ENCODE measurements around the gene FSTL4. TPM values are rescaled to one million over a fixed set of nuclear protein-coding genes. Genes with fewer than 3 reads are reported as not detected.

FSTL4 gene
- total RNA-seq, 4 donors from 2014 or later: 5.1 to 8.3 (median 6.0) TPM

DNA sequence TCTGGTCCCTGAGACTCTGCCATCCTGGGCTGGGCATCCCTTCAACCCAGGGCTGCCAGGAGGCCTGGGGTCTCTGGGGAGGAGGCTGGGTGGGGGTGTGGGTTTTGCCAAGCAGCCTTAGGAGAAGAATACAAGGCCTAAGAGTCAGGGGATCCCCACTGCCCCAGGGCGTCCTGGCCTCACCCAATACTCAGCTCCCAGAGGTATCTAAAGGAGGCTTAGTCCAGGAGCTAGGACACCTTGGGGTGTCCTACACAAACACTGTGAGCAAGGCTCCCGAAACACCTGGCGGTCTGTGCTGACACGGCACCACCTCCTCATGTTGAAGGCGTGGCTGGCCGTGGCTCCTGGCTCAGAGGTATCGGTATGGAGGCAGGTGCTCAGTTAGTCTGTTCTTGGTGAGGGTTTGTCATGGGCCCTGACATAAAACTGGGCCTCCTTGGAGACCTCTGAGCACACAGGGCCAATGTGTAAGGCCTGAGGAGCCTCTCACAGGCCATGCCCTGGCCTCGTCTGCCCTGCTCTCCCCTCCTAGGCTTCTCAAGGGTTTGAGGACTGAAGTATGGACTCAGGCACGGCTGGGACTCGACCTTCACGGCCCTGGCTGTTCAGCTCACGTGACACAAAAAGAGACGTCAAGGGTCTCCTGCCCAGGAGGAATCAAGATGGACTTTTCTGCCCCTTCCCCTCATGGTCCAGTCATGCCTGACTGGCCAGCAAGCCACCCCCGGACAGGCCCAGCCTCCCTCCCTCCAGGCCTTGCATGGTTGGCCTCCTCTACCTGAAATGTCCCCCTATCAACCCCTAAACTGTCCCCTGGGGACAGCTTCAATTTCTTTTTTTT, 277.3 kb downstream of the FSTL4 start:
- TF ChIP-seq POLR2A (IDR thresholded peaks at IDR 0.05): no peak
- TF ChIP-seq, protein P1, sequence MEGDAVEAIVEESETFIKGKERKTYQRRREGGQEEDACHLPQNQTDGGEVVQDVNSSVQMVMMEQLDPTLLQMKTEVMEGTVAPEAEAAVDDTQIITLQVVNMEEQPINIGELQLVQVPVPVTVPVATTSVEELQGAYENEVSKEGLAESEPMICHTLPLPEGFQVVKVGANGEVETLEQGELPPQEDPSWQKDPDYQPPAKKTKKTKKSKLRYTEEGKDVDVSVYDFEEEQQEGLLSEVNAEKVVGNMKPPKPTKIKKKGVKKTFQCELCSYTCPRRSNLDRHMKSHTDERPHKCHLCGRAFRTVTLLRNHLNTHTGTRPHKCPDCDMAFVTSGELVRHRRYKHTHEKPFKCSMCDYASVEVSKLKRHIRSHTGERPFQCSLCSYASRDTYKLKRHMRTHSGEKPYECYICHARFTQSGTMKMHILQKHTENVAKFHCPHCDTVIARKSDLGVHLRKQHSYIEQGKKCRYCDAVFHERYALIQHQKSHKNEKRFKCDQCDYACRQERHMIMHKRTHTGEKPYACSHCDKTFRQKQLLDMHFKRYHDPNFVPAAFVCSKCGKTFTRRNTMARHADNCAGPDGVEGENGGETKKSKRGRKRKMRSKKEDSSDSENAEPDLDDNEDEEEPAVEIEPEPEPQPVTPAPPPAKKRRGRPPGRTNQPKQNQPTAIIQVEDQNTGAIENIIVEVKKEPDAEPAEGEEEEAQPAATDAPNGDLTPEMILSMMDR (IDR thresholded peaks at IDR 0.05): no peak
- DNase-seq (ENCODE audit: low spot score in 2 of 2): no peak
- 94 to 95% methylated on average over 12 to 14 of the region's 14 CpGs for WGBS, 2 donors
- no peak overlapping the region for H3K4me3 ChIP-seq (ENCODE audit: low read depth, poor library complexity, severe bottlenecking)
- intact Hi-C loops (cut with DNase I; ENCODE audit: low total_unique reads): no loop called here

DNA sequence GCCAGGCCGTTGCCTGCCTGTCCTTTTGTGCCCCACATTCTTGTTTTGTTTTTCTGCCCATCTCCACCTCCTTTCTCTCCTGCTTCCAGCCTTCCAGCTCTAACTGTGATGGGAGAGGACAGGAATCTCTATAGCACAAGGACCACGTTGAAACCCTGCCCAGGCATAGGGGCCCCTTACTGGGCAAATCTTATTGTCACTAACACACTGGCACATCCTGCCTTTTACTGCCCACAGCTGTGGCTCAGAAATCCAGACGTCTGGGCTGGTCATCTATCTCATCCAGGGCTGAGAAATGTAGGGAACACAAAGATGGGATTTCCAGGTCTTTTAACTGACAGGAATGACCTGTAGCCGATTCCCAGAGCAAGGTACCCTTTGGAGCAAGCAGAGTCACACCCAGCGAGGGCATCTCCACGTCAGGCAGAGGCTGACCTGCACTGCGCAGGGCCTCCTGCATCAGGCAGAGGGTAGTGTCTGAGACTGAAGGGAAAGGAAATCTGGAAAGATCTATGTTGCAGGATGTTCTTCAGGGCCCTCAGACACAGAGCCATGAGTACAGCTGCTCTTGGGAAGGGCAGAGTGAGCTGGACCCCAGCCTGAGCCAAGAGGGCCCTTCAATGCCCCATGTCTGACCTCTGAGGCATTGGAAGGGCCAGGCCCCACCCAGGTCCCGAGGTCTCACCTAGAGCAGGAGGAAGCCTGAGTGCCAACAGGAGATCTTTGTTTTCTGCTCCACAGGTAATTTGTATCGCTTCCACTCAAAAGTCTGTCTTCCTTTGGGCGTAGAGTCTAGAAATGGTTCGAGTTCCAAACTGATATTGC, 278.8 kb downstream of the FSTL4 start:
- H3K4me3 ChIP-seq (ENCODE audit: low read depth, poor library complexity, severe bottlenecking): no peak overlapping the region
- TF ChIP-seq POLR2A (IDR thresholded peaks at IDR 0.05): no peak
- TF ChIP-seq, protein P1 (IDR thresholded peaks at IDR 0.05): no peak
- no peak for DNase-seq (ENCODE audit: low spot score in 2 of 2)
- intact Hi-C loops (cut with DNase I; ENCODE audit: low total_unique reads): no loop called here
- 83 to 86% methylated on average over 11 of the region's 11 CpGs for WGBS, 2 donors

DNA sequence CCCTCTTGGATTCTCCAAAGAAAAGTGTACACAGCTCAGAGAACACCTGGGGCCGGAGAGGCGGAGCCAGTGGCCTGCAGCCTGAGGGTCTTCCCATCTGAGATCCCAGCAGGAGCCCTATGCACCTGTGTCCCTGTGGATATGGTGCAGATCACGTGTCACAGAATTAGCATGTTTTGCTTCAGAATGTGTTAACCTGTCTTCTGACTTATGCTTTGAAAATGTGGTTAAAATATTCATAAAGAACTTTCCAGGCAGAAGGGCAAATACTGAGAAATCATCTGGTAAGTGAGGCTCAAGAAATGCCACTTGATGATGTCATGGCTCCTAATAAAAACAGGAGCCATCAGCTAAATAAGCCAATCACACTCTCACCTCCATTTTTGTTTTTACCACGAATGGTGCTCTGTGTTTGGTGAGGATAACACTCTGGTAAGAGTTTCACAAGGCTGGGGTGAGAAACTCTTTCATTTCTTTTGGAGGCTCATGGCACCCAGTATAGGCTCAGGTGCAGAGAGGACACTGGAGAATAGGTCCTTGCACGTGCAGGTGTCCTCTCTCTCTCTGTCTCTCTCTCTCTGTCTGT, 279.8 kb downstream of the FSTL4 start:
- intact Hi-C loops (cut with DNase I; ENCODE audit: low total_unique reads): no loop called here
- 85 to 91% methylated on average over 5 of the region's 5 CpGs for WGBS, 2 donors
- DNase-seq (ENCODE audit: low spot score in 2 of 2): no peak
- H3K4me3 ChIP-seq (ENCODE audit: low read depth, poor library complexity, severe bottlenecking): no peak overlapping the region
- no peak for TF ChIP-seq POLR2A (IDR thresholded peaks at IDR 0.05)

DNA sequence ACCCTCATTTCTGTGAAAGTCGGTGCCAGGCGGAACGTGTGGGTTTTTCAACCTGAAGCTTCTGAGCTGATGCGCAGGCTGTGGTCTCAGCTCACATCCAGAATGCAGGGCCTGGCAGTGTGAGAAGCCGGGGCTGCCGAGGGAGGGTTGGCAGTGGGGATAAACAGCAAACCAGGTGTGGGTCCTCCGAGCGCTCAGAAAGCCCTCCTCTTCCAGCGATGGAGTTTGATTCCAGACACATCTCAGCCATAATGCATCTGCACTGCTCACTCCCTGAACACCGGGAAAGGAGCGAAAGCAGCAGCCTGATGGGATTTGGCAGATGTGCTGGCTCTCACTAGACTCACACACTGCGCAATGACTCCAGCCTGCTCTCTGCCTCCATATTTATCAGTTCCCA, 280.4 kb downstream of the FSTL4 start:
- H3K4me3 ChIP-seq (ENCODE audit: low read depth, poor library complexity, severe bottlenecking): no peak overlapping the region
- intact Hi-C loops (cut with DNase I; ENCODE audit: low total_unique reads): no loop called here
- TF ChIP-seq, protein P1 (IDR thresholded peaks at IDR 0.05): no peak
- TF ChIP-seq POLR2A (IDR thresholded peaks at IDR 0.05): no peak
- no peak for DNase-seq (ENCODE audit: low spot score in 2 of 2)
- WGBS, 2 donors: 76 to 78% methylated on average over 12 of the region's 12 CpGs

DNA sequence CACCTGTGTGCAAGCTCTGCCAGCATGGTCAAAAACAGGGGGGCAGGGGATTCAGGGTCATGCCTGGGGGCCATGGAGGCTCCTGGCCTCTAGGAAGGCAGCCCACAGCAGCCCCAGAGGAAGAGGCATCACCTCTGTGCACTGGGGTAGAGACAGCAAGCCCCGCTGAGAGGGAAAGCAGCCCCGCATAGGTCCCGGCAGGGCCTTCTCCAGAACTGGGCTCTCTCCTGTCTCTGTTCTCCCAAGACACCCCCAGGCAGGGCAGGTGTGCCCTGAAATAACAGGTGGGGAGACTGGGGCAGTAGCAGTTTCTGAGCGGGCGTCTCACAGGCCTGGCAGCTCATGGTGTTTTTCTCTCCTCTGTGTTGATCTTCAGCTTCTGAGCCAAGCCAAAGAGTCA, 281.4 kb downstream of the FSTL4 start:
- no peak overlapping the region for H3K4me3 ChIP-seq (ENCODE audit: low read depth, poor library complexity, severe bottlenecking)
- intact Hi-C loops (cut with DNase I; ENCODE audit: low total_unique reads): no loop called here
- TF ChIP-seq, protein P1 (IDR thresholded peaks at IDR 0.05): no peak
- TF ChIP-seq POLR2A (IDR thresholded peaks at IDR 0.05): no peak
- WGBS, 2 donors: 85 to 89% methylated on average over 5 of the region's 5 CpGs
- no peak for DNase-seq (ENCODE audit: low spot score in 2 of 2)

DNA sequence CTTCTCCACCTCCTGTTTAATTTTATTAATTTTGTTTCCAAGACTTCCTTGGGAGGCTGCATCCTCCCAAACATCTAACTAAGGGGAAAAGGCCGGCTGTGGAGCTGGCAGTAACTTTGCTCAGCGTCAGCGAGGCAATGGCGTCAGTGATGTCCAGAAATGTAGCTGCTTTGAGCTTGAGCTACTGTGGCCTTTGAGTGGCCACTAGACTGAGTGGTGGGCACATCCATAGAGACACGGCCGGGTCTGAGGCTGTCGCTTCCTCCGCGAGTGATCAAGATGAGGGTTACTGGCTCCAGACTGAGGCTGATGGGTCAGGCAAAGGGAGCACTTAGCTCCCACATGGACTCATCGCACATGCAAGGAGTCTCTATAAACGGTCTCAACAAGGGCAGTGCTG, 283.5 kb downstream of the FSTL4 start:
- TF ChIP-seq, protein P1 (IDR thresholded peaks at IDR 0.05): no peak
- TF ChIP-seq POLR2A (IDR thresholded peaks at IDR 0.05): no peak
- no peak overlapping the region for H3K4me3 ChIP-seq (ENCODE audit: low read depth, poor library complexity, severe bottlenecking)
- DNase-seq (ENCODE audit: low spot score in 2 of 2): no peak
- intact Hi-C loops (cut with DNase I; ENCODE audit: low total_unique reads): no loop called here
- WGBS, 2 donors: 89 to 92% methylated on average over 11 of the region's 11 CpGs

Data from lower leg skin (tissue), 4 donors.